Esophagus muscularis mucosa (tissue), 4 donors: ENCODE results near the gene ODR4. TPM values are rescaled to one million over a fixed set of nuclear protein-coding genes. Genes with fewer than 3 reads are reported as not detected.

Experiments used
- DNase-seq: peaks from one replicate; pipeline ENCODE4 v3.0.0-alpha.2; 2017; ENCODE audit errors: extremely low spot score
- H3K27ac ChIP-seq, 4 donors: fragments of 200-600 bp; sonication (generic); replicated peaks in 1 of 4; 1 replicate in 3 of 4; 2 replicates in 1 of 4; pipeline ENCODE4 v1.5.1; 2016 to 2019; ENCODE audit warnings: mild to moderate bottlenecking in 1 of 4
- H3K27me3 ChIP-seq, 4 donors: fragments of 200-600 bp; sonication (generic); one replicate each; pipeline versions ENCODE4 v1.5.1 to v1.6.0; 2016 to 2019
- H3K36me3 ChIP-seq, 4 donors: fragments of 200-600 bp; sonication (generic); one replicate each; pipeline ENCODE4 v1.5.1; 2016 to 2019
- H3K4me1 ChIP-seq, 4 donors: fragments of 200-600 bp; sonication (generic); one replicate each; pipeline ENCODE4 v1.5.1; 2016 to 2019
- H3K4me3 ChIP-seq, 4 donors: fragments of 200-600 bp; sonication (generic); 1 replicate in 2 of 4; 2 replicates in 2 of 4; pipeline ENCODE4 v1.5.1; 2016 to 2019; ENCODE audit warnings: mild to moderate bottlenecking in 4 of 4, moderate library complexity in 1 of 4
- H3K9me3 ChIP-seq, 4 donors: fragments of 200-600 bp; sonication (generic); 1 replicate in 3 of 4; 2 replicates in 1 of 4; pipeline ENCODE4 v1.5.1; 2016 to 2019
- CTCF ChIP-seq, 3 experiments: fragments of 200-600 bp in 2 of 3; fragments of 450-650 bp in 1 of 3; sonication (generic) in 2 of 3; IDR thresholded peaks; one replicate each; pipeline ENCODE4 v1.5.1; 2017 to 2019; ENCODE audit warnings: antibody characterized with exemption in 3 of 3, mild to moderate bottlenecking in 2 of 3, moderate library complexity in 1 of 3
- EP300 ChIP-seq: sonication (generic); formaldehyde crosslinking; IDR thresholded peaks from one replicate; pipeline ENCODE4 v1.6.1; 2017; ENCODE audit warnings: antibody characterized with exemption
- POLR2A ChIP-seq: fragments of 450-650 bp; IDR thresholded peaks from one replicate; pipeline ENCODE4 v1.6.1; 2017; ENCODE audit warnings: antibody characterized with exemption, moderate library complexity, mild to moderate bottlenecking, low read depth
- POLR2AphosphoS5 ChIP-seq, 2 donors: sonication (generic); formaldehyde crosslinking; IDR thresholded peaks; one replicate each; pipeline ENCODE4 v1.6.1; 2017; ENCODE audit warnings: antibody characterized with exemption in 2 of 2
- WGBS: methylation state at CpG from one replicate; pipeline ENCODE4 v1.1.5; 2018; 5-methylcytosine and 5-hydroxymethylcytosine counted together
- intact Hi-C: fragments of 100-400 bp; cut with DNase I; formaldehyde crosslinking; loops from one replicate; pipeline ENCODE4 v1.15.1; 2023
- total RNA-seq, 4 donors: library from RNA; depleted of rRNA; stranded (reverse); fragments of >200 nt; gene quantifications; one replicate each; pipeline versions ENCODE4 v1.1.0 to v1.2.1, GENCODE V29; 2016

The ODR4 gene
- total RNA-seq, 4 donors from 2014 or later, result 8.4 to 14.9 (median 11.8) TPM

GRCh38 chr1:186426118-186426517, 50.5 kb downstream of the ODR4 start:
- peaks cover 0 to 17% (median 0%) of the 10 kb centered on the region in 4 donors for H3K36me3 ChIP-seq

GRCh38 chr1:186429017-186429416, 53.4 kb downstream of the ODR4 start:
- no peaks in the 10 kb centered on the region for H3K4me1 ChIP-seq
- TF ChIP-seq POLR2A (no peak), EP300 (no peak), CTCF (IDR thresholded peaks at IDR 0.05) (no peak), POLR2AphosphoS5 (IDR thresholded peaks at IDR 0.05) (no peak)
- H3K27ac ChIP-seq, result no peak overlapping the region
- no peak for DNase-seq
- H3K9me3 ChIP-seq, result no peaks in the 10 kb centered on the region
- WGBS, result 92% methylated on average over 3 of the region's 3 CpGs
- no peaks in the 10 kb centered on the region for H3K27me3 ChIP-seq
- intact Hi-C loops, result no loop called here
- no peak overlapping the region for H3K4me3 ChIP-seq
- peaks cover 0 to 17% (median 0%) of the 10 kb centered on the region in 4 donors for H3K36me3 ChIP-seq

More at GRCh38 chr1:186426118-186426517, 50.5 kb downstream of the ODR4 start:
- Histone ChIP-seq H3K9me3 (no peaks in the 10 kb centered on the region), H3K4me3 (no peak overlapping the region), H3K4me1 (no peaks in the 10 kb centered on the region), H3K27ac (no peak overlapping the region), H3K27me3 (no peaks in the 10 kb centered on the region)
- intact Hi-C loops, result no loop called here
- no peak for DNase-seq
- 84% methylated on average over 3 of the region's 3 CpGs for WGBS
- TF ChIP-seq CTCF (IDR thresholded peaks at IDR 0.05) (no peak), EP300 (no peak), POLR2A (no peak), POLR2AphosphoS5 (IDR thresholded peaks at IDR 0.05) (no peak)

- Histone ChIP-seq H3K36me3 (no peaks in the 10 kb centered on the region), H3K27ac (no peak overlapping the region), H3K27me3 (no peaks in the 10 kb centered on the region), H3K4me1 (peaks cover 0 to 5% (median 2%) of the 10 kb centered on the region in 4 donors), H3K9me3 (no peaks in the 10 kb centered on the region), H3K4me3 (no peak overlapping the region)
- TF ChIP-seq POLR2AphosphoS5 (IDR thresholded peaks at IDR 0.05) (no peak), CTCF (IDR thresholded peaks at IDR 0.05) (no peak), POLR2A (no peak), EP300 (no peak)
- WGBS, result 81% methylated on average over 1 of the region's 1 CpG
- intact Hi-C loops, result no loop called here
- no peak for DNase-seq
Observed at GRCh38 chr1:186435336-186435735, 59.7 kb downstream of the ODR4 start.

GRCh38 chr1:186438567-186438966, 62.9 kb downstream of the ODR4 start:
- Histone ChIP-seq H3K27ac (no peak overlapping the region), H3K27me3 (no peaks in the 10 kb centered on the region), H3K4me1 (peaks cover 0 to 14% (median 8%) of the 10 kb centered on the region in 4 donors), H3K9me3 (no peaks in the 10 kb centered on the region), H3K36me3 (no peaks in the 10 kb centered on the region), H3K4me3 (no peak overlapping the region)
- intact Hi-C loops, result no loop called here
- 84% methylated on average over 5 of the region's 5 CpGs for WGBS
- DNase-seq, result no peak
- TF ChIP-seq CTCF (IDR thresholded peaks at IDR 0.05) (no peak), POLR2A (no peak), POLR2AphosphoS5 (IDR thresholded peaks at IDR 0.05) (no peak), EP300 (no peak)

GRCh38 chr1:186440584-186440983, 64.9 kb downstream of the ODR4 start:
- DNase-seq, result no peak
- intact Hi-C loops, result no loop called here
- Histone ChIP-seq H3K9me3 (no peaks in the 10 kb centered on the region), H3K4me3 (no peak overlapping the region), H3K4me1 (peaks cover 0 to 14% (median 8%) of the 10 kb centered on the region in 4 donors), H3K27ac (no peak overlapping the region), H3K27me3 (no peaks in the 10 kb centered on the region), H3K36me3 (no peaks in the 10 kb centered on the region)
- 23% methylated on average over 3 of the region's 3 CpGs for WGBS
- TF ChIP-seq POLR2AphosphoS5 (IDR thresholded peaks at IDR 0.05), result no peak
- TF ChIP-seq EP300, result no peak
- no peak for TF ChIP-seq POLR2A
- no peak for TF ChIP-seq CTCF (IDR thresholded peaks at IDR 0.05)
